Tibial nerve (tissue), 4 donors: ENCODE results near the gene HSF4.

ENCODE experiments used
- EP300 ChIP-seq, 2 donors: sonication (generic); formaldehyde crosslinking; IDR thresholded peaks; one replicate each; pipeline ENCODE4 v1.6.1; 2017; ENCODE audit warnings: antibody characterized with exemption in 2 of 2, mild to moderate bottlenecking in 1 of 2
- POLR2A ChIP-seq, 2 donors: fragments of 450-650 bp; IDR thresholded peaks; one replicate each; pipeline ENCODE4 v1.6.1; 2017; ENCODE audit warnings: antibody characterized with exemption in 2 of 2, mild to moderate bottlenecking in 2 of 2, moderate library complexity in 2 of 2
- TF ChIP-seq, protein P1 (sequence below), 5 experiments: fragments of 200-600 bp in 3 of 5; fragments of 450-650 bp in 2 of 5; sonication (generic) in 3 of 5; IDR thresholded peaks; one replicate each; pipeline ENCODE4 v1.5.1; 2016 to 2019; ENCODE audit warnings: antibody characterized with exemption in 5 of 5, mild to moderate bottlenecking in 3 of 5, moderate library complexity in 2 of 5

DNA sequence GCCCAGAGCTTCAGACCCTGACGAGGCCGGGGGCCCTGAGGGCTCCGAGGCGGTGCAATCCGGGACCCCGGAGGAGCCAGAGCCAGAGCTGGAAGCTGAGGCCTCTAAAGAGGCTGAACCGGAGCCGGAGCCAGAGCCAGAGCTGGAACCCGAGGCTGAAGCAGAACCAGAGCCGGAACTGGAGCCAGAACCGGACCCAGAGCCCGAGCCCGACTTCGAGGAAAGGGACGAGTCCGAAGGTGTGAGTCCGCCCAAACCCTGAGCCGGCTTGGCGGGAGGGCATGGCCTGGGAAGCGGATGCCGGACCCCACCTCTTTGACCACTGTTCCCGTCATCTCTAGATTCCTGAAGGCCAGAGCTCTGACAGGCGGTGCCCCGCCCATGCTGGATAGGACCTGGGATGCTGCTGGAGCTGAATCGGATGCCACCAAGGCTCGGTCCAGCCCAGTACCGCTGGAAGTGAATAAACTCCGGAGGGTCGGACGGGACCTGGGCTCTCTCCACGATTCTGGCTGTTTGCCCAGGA lies 10.2 kb downstream of the HSF4 start:
- TF ChIP-seq POLR2A (IDR thresholded peaks at IDR 0.05) (no peak), EP300 (IDR thresholded peaks at IDR 0.05) (no peak)
- TF ChIP-seq, protein P1, sequence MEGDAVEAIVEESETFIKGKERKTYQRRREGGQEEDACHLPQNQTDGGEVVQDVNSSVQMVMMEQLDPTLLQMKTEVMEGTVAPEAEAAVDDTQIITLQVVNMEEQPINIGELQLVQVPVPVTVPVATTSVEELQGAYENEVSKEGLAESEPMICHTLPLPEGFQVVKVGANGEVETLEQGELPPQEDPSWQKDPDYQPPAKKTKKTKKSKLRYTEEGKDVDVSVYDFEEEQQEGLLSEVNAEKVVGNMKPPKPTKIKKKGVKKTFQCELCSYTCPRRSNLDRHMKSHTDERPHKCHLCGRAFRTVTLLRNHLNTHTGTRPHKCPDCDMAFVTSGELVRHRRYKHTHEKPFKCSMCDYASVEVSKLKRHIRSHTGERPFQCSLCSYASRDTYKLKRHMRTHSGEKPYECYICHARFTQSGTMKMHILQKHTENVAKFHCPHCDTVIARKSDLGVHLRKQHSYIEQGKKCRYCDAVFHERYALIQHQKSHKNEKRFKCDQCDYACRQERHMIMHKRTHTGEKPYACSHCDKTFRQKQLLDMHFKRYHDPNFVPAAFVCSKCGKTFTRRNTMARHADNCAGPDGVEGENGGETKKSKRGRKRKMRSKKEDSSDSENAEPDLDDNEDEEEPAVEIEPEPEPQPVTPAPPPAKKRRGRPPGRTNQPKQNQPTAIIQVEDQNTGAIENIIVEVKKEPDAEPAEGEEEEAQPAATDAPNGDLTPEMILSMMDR (IDR thresholded peaks at IDR 0.05) = no peak
